ENCODE data around the gene SKIC2. TPM values are rescaled to one million over a fixed set of nuclear protein-coding genes. Genes with fewer than 3 reads are reported as not detected.
"Not testable (repeated sequence)": the region's sequence is repeated elsewhere in the genome, so short reads cannot be mapped to it uniquely, and the experiment has no call there.

SKIC2 gene
- total RNA-seq, 1 donor from 2014 or later: 63.4 TPM

GRCh38 chr6:31927242-31927862, 31.6 kb upstream of the SKIC2 start, which contains the start of gene C2:
Gene C2, plus strand, starts transcription at chr6:31927717. Its CDS starts 36 bp downstream, at chr6:31927753.
- Mint-ChIP-seq H3K4me1 (ENCODE audit: unreplicated experiment) (no peaks in the 10 kb centered on the region), H3K36me3 (ENCODE audit: low read depth, unreplicated experiment) (no peaks in the 10 kb centered on the region), H3K4me3 (ENCODE audit: unreplicated experiment) (no peak within 1 kb of the TSS), H3K9me3 (ENCODE audit: unreplicated experiment) (no peaks in the 10 kb centered on the region), H3K27ac (ENCODE audit: unreplicated experiment) (no peak within 1 kb of the TSS), H3K27me3 (ENCODE audit: unreplicated experiment) (no peaks in the 10 kb centered on the region)
- DNase-seq (ENCODE audit: low spot score): no peak
- TF ChIP-seq CTCF (IDR thresholded peaks at IDR 0.05; ENCODE audit: unreplicated experiment): no peak

GRCh38 chr6:31927863-31928671, 30.9 kb upstream of the SKIC2 start:
- Mint-ChIP-seq H3K27me3 (ENCODE audit: unreplicated experiment) (no peaks in the 10 kb centered on the region), H3K4me3 (ENCODE audit: unreplicated experiment) (no peak overlapping the region), H3K4me1 (ENCODE audit: unreplicated experiment) (no peaks in the 10 kb centered on the region), H3K9me3 (ENCODE audit: unreplicated experiment) (no peaks in the 10 kb centered on the region), H3K36me3 (ENCODE audit: low read depth, unreplicated experiment) (no peaks in the 10 kb centered on the region), H3K27ac (ENCODE audit: unreplicated experiment) (no peak overlapping the region)
- no peak for TF ChIP-seq CTCF (IDR thresholded peaks at IDR 0.05; ENCODE audit: unreplicated experiment)
- no peak for DNase-seq (ENCODE audit: low spot score)

- H3K27ac Mint-ChIP-seq (ENCODE audit: unreplicated experiment): no peak overlapping the region
- no peaks in the 10 kb centered on the region for H3K9me3 Mint-ChIP-seq (ENCODE audit: unreplicated experiment)
- DNase-seq (ENCODE audit: low spot score): no peak
- no peaks in the 10 kb centered on the region for H3K4me1 Mint-ChIP-seq (ENCODE audit: unreplicated experiment)
- no peaks in the 10 kb centered on the region for H3K36me3 Mint-ChIP-seq (ENCODE audit: low read depth, unreplicated experiment)
- no peaks in the 10 kb centered on the region for H3K27me3 Mint-ChIP-seq (ENCODE audit: unreplicated experiment)
- no peak overlapping the region for H3K4me3 Mint-ChIP-seq (ENCODE audit: unreplicated experiment)
- TF ChIP-seq CTCF (IDR thresholded peaks at IDR 0.05; ENCODE audit: unreplicated experiment): no peak
These were observed 30.4 kb upstream of the SKIC2 start for GRCh38 chr6:31928672-31928939.

- Mint-ChIP-seq H3K9me3 (ENCODE audit: unreplicated experiment) (no peaks in the 10 kb centered on the region), H3K27ac (ENCODE audit: unreplicated experiment) (no peak overlapping the region), H3K36me3 (ENCODE audit: low read depth, unreplicated experiment) (no peaks in the 10 kb centered on the region), H3K4me3 (ENCODE audit: unreplicated experiment) (no peak overlapping the region), H3K27me3 (ENCODE audit: unreplicated experiment) (peaks cover 2% of the 10 kb centered on the region), H3K4me1 (ENCODE audit: unreplicated experiment) (no peaks in the 10 kb centered on the region)
- TF ChIP-seq CTCF (IDR thresholded peaks at IDR 0.05; ENCODE audit: unreplicated experiment): no peak
- DNase-seq (ENCODE audit: low spot score): no peak
These were observed 28.0 kb upstream of the SKIC2 start for GRCh38 chr6:31930962-31931361.

- not testable (repeated sequence) for H3K36me3 Mint-ChIP-seq (ENCODE audit: low read depth, unreplicated experiment); H3K9me3 Mint-ChIP-seq (ENCODE audit: unreplicated experiment); H3K4me1 Mint-ChIP-seq (ENCODE audit: unreplicated experiment); DNase-seq (ENCODE audit: low spot score); H3K27me3 Mint-ChIP-seq (ENCODE audit: unreplicated experiment); H3K27ac Mint-ChIP-seq (ENCODE audit: unreplicated experiment); H3K4me3 Mint-ChIP-seq (ENCODE audit: unreplicated experiment)
These were observed 26.8 kb upstream of the SKIC2 start for GRCh38 chr6:31932137-31932536.
